GM23338 (cell line): Measurements from ENCODE around the gene HNF1B. TPM values are rescaled to one million over a fixed set of nuclear protein-coding genes. Genes with fewer than 3 reads are reported as not detected.

ENCODE experiments used
- ATAC-seq: fragments of 200-7000 bp; cut with Tn5 transposase; 3 replicates; pipeline ENCODE4 v1.9.1; 2020
- DNase-seq: peaks from one replicate; pipeline ENCODE4 v3.0.0-alpha.2; 2015; ENCODE audit warnings: low spot score
- H2AFZ ChIP-seq: fragments of 200-600 bp; sonication (generic); 2 replicates; pipeline ENCODE4 v1.8.0; 2016; ENCODE audit warnings: antibody characterized with exemption, mild to moderate bottlenecking, moderate library complexity
- H3F3A ChIP-seq: fragments of 200-600 bp; sonication (generic); replicated peaks from 2 replicates; pipeline ENCODE4 v1.8.0; 2017; ENCODE audit warnings: antibody characterized with exemption, mixed run types, low read depth
- H3K27ac ChIP-seq: fragments of 200-600 bp; sonication (generic); 2 replicates; pipeline ENCODE4 v1.6.1; 2016; ENCODE audit warnings: low read depth
- H3K27me3 ChIP-seq: fragments of 200-600 bp; sonication (generic); 2 replicates; pipeline ENCODE4 v1.8.0; 2016; ENCODE audit warnings: mild to moderate bottlenecking, mixed run types, moderate library complexity; ENCODE audit not compliant: insufficient read depth
- H3K36me3 ChIP-seq: fragments of 200-600 bp; sonication (generic); 2 replicates; pipeline ENCODE4 v1.8.0; 2016; ENCODE audit warnings: mild to moderate bottlenecking; ENCODE audit not compliant: insufficient read depth
- H3K4me1 ChIP-seq: fragments of 200-600 bp; sonication (generic); 2 replicates; pipeline ENCODE4 v1.8.0; 2016; ENCODE audit warnings: mild to moderate bottlenecking, moderate library complexity; ENCODE audit not compliant: insufficient read depth
- H3K4me2 ChIP-seq: fragments of 200-600 bp; sonication (generic); 2 replicates; pipeline ENCODE4 v1.7.1; 2017; ENCODE audit warnings: mixed run types
- H3K4me3 ChIP-seq: fragments of 200-600 bp; sonication (generic); 2 replicates; pipeline ENCODE4 v1.6.1; 2016; ENCODE audit warnings: mixed run types
- H3K79me2 ChIP-seq: fragments of 200-600 bp; sonication (generic); replicated peaks from 2 replicates; pipeline ENCODE4 v1.8.0; 2017; ENCODE audit warnings: mild to moderate bottlenecking; ENCODE audit not compliant: insufficient read depth
- H3K9me2 ChIP-seq: fragments of 200-600 bp; sonication (generic); 2 replicates; pipeline ENCODE4 v1.8.0; 2017; ENCODE audit not compliant: insufficient read depth
- H4K20me1 ChIP-seq: fragments of 200-600 bp; sonication (generic); replicated peaks from 2 replicates; pipeline ENCODE4 v1.8.0; 2017; ENCODE audit warnings: mild to moderate bottlenecking; ENCODE audit not compliant: insufficient read depth
- H3K27ac Mint-ChIP-seq: 2 replicates; pipeline ENCODE4 v1.8.0; 2020; ENCODE audit warnings: inconsistent platforms, mild to moderate bottlenecking, moderate library complexity, mixed read lengths
- H3K27me3 Mint-ChIP-seq: 3 replicates; pipeline ENCODE4 v1.8.0; 2022; ENCODE audit warnings: low read depth, mild to moderate bottlenecking, moderate library complexity, mixed read lengths, inconsistent platforms; ENCODE audit not compliant: insufficient read depth, poor library complexity
- H3K36me3 Mint-ChIP-seq: 3 replicates; pipeline ENCODE4 v1.8.0; 2021; ENCODE audit warnings: low read depth, mild to moderate bottlenecking, inconsistent platforms, moderate library complexity, mixed read lengths
- H3K4me1 Mint-ChIP-seq: 3 replicates; pipeline ENCODE4 v1.8.0; 2020; ENCODE audit warnings: mild to moderate bottlenecking, inconsistent platforms, mixed read lengths
- H3K4me3 Mint-ChIP-seq: 3 replicates; pipeline ENCODE4 v1.8.0; 2021; ENCODE audit warnings: moderate library complexity, mild to moderate bottlenecking, inconsistent platforms, mixed read lengths
- H3K9me3 Mint-ChIP-seq: 3 replicates; pipeline ENCODE4 v1.8.0; 2020; ENCODE audit warnings: moderate library complexity, mild to moderate bottlenecking, inconsistent platforms, mixed read lengths
- CREB1 ChIP-seq: fragments of 250-450 bp; sonication (Bioruptor Pico); IDR thresholded peaks from 2 replicates; pipeline ENCODE4 v1.5.0; 2020; ENCODE audit warnings: low read depth, mild to moderate bottlenecking, moderate library complexity
- EZH2 ChIP-seq: fragments of 200-600 bp; sonication (generic); IDR thresholded peaks from one replicate; pipeline ENCODE4 v1.8.0; 2017; ENCODE audit warnings: antibody characterized with exemption, mild to moderate bottlenecking, low read depth; ENCODE audit not compliant: unreplicated experiment
- EZH2phosphoT487 ChIP-seq: fragments of 200-600 bp; sonication (generic); IDR thresholded peaks from one replicate; pipeline ENCODE4 v1.8.1; 2018; ENCODE audit warnings: antibody characterized with exemption; ENCODE audit not compliant: unreplicated experiment
- JUNB ChIP-seq: IDR thresholded peaks from one replicate; pipeline ENCODE4 v1.6.1; 2016; ENCODE audit warnings: antibody characterized with exemption; ENCODE audit not compliant: unreplicated experiment
- NANOG ChIP-seq: IDR thresholded peaks from 2 replicates; pipeline ENCODE4 v1.6.1; 2016; ENCODE audit warnings: antibody characterized with exemption, borderline replicate concordance
- POLR2AphosphoS5 ChIP-seq: IDR thresholded peaks from 2 replicates; pipeline ENCODE4 v1.6.1; 2016; ENCODE audit warnings: antibody characterized with exemption, low read depth
- STAT1 ChIP-seq: IDR thresholded peaks from one replicate; pipeline ENCODE4 v1.6.1; 2016; ENCODE audit warnings: antibody characterized with exemption; ENCODE audit not compliant: unreplicated experiment
- ZNF114 ChIP-seq: fragments of 250-450 bp; sonication (Bioruptor Pico); IDR thresholded peaks from 2 replicates; pipeline ENCODE4 v1.5.0; 2020; ENCODE audit warnings: mild to moderate bottlenecking, moderate library complexity
- ZNF331 ChIP-seq: fragments of 250-450 bp; sonication (Bioruptor Pico); IDR thresholded peaks from 2 replicates; pipeline ENCODE4 v1.5.0; 2020; ENCODE audit warnings: low read depth, mild to moderate bottlenecking, moderate library complexity
- polyA plus RNA-seq: library from polyadenylated mRNA; unstranded; fragments of >200 nt; fragmentation: Nextera tagmentation; extraction: Ambion mirVana; gene quantifications from 2 replicates; pipeline ENCODE4 v1.2.1, GENCODE V29; 2016
- total RNA-seq: library from RNA; depleted of rRNA; stranded (reverse); fragments of >200 nt; shearing (Covaris generic); gene quantifications from 2 replicates; pipeline ENCODE4 v1.2.3, GENCODE V29; 2014
- TF ChIP-seq, protein P1 (sequence below), 2 experiments: fragments of 200-600 bp in 1 of 2; sonication (generic) in 1 of 2; conservative IDR thresholded peaks; 2 replicates each; pipeline versions ENCODE4 v1.5.1 to v1.6.1; 2016 to 2017; ENCODE audit warnings: antibody characterized with exemption in 2 of 2, low read depth in 2 of 2, mild to moderate bottlenecking in 2 of 2, moderate library complexity in 1 of 2
- TF ChIP-seq, protein P2 (sequence below): IDR thresholded peaks from 2 replicates; pipeline ENCODE4 v1.6.1; 2016; ENCODE audit warnings: antibody characterized with exemption
- TF ChIP-seq, protein P3 (sequence below): IDR thresholded peaks from one replicate; pipeline ENCODE4 v1.6.1; 2018; ENCODE audit warnings: antibody characterized with exemption; ENCODE audit not compliant: unreplicated experiment
- TF ChIP-seq, protein P4 (sequence below): fragments of 250-450 bp; sonication (Bioruptor Pico); IDR thresholded peaks from 2 replicates; pipeline ENCODE4 v1.5.0; 2020; ENCODE audit warnings: mild to moderate bottlenecking, moderate library complexity

HNF1B gene
- total and polyA plus RNA-seq, 2 experiments from 2014 or later = 0.07 to 0.19 TPM

DNA sequence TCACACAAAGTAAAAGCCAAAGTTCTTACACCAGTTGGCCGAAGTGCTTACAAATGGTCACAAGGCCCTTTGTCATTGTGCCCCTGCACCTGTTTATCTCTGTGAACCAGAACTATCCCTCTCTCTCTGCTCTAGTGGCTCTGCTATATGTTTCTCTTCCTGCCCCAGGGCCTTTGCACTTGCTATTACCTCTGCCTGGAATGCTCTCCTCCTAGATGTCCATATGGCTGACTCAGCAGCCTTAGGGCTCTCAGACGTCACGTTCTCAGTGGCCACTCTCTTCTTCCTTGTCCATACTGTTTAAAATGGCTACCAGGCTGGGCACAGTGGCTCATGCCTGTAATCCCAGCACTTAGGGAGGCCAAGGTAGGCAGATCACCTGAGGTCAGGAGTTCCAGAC, 62.9 kb downstream of the HNF1B start:
- ATAC-seq (no peak), DNase-seq (no peak)
- Mint-ChIP-seq H3K27me3 (peaks cover under 1% of the 10 kb centered on the region), H3K9me3 (peaks cover 4% of the 10 kb centered on the region; the same call in 2 of the 3 replicates), H3K27ac (no peak overlapping the region), H3K4me3 (no peak overlapping the region), H3K4me1 (no peaks in the 10 kb centered on the region), H3K36me3 (no peaks in the 10 kb centered on the region)
- no peaks in the 10 kb centered on the region for H3F3A ChIP-seq
- H3K4me2 ChIP-seq = no peak overlapping the region
- H2AFZ ChIP-seq = no peak overlapping the region
- H3K9me2 ChIP-seq = no peaks in the 10 kb centered on the region
- no peaks in the 10 kb centered on the region for H3K79me2 ChIP-seq
- H3K27ac ChIP-seq = no peak overlapping the region
- H3K4me3 ChIP-seq = no peak overlapping the region
- no peaks in the 10 kb centered on the region for H4K20me1 ChIP-seq
- H3K36me3 ChIP-seq = no peaks in the 10 kb centered on the region
- no peaks in the 10 kb centered on the region for H3K4me1 ChIP-seq
- TF ChIP-seq EZH2 = no peak
- TF ChIP-seq, protein P1, sequence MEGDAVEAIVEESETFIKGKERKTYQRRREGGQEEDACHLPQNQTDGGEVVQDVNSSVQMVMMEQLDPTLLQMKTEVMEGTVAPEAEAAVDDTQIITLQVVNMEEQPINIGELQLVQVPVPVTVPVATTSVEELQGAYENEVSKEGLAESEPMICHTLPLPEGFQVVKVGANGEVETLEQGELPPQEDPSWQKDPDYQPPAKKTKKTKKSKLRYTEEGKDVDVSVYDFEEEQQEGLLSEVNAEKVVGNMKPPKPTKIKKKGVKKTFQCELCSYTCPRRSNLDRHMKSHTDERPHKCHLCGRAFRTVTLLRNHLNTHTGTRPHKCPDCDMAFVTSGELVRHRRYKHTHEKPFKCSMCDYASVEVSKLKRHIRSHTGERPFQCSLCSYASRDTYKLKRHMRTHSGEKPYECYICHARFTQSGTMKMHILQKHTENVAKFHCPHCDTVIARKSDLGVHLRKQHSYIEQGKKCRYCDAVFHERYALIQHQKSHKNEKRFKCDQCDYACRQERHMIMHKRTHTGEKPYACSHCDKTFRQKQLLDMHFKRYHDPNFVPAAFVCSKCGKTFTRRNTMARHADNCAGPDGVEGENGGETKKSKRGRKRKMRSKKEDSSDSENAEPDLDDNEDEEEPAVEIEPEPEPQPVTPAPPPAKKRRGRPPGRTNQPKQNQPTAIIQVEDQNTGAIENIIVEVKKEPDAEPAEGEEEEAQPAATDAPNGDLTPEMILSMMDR (conservative IDR thresholded peaks at IDR 0.05; ENCODE audit: low read depth in 2 of 2) = no peak
- no peak for TF ChIP-seq STAT1
- TF ChIP-seq, protein P2, sequence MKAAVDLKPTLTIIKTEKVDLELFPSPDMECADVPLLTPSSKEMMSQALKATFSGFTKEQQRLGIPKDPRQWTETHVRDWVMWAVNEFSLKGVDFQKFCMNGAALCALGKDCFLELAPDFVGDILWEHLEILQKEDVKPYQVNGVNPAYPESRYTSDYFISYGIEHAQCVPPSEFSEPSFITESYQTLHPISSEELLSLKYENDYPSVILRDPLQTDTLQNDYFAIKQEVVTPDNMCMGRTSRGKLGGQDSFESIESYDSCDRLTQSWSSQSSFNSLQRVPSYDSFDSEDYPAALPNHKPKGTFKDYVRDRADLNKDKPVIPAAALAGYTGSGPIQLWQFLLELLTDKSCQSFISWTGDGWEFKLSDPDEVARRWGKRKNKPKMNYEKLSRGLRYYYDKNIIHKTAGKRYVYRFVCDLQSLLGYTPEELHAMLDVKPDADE = no peak
- TF ChIP-seq EZH2phosphoT487 = no peak
- no peak for TF ChIP-seq NANOG
- TF ChIP-seq CREB1 (CRISPR knock-in tag) = no peak
- TF ChIP-seq, protein P3, sequence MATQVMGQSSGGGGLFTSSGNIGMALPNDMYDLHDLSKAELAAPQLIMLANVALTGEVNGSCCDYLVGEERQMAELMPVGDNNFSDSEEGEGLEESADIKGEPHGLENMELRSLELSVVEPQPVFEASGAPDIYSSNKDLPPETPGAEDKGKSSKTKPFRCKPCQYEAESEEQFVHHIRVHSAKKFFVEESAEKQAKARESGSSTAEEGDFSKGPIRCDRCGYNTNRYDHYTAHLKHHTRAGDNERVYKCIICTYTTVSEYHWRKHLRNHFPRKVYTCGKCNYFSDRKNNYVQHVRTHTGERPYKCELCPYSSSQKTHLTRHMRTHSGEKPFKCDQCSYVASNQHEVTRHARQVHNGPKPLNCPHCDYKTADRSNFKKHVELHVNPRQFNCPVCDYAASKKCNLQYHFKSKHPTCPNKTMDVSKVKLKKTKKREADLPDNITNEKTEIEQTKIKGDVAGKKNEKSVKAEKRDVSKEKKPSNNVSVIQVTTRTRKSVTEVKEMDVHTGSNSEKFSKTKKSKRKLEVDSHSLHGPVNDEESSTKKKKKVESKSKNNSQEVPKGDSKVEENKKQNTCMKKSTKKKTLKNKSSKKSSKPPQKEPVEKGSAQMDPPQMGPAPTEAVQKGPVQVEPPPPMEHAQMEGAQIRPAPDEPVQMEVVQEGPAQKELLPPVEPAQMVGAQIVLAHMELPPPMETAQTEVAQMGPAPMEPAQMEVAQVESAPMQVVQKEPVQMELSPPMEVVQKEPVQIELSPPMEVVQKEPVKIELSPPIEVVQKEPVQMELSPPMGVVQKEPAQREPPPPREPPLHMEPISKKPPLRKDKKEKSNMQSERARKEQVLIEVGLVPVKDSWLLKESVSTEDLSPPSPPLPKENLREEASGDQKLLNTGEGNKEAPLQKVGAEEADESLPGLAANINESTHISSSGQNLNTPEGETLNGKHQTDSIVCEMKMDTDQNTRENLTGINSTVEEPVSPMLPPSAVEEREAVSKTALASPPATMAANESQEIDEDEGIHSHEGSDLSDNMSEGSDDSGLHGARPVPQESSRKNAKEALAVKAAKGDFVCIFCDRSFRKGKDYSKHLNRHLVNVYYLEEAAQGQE = no peak
- no peak for TF ChIP-seq JUNB
- TF ChIP-seq, protein P4, sequence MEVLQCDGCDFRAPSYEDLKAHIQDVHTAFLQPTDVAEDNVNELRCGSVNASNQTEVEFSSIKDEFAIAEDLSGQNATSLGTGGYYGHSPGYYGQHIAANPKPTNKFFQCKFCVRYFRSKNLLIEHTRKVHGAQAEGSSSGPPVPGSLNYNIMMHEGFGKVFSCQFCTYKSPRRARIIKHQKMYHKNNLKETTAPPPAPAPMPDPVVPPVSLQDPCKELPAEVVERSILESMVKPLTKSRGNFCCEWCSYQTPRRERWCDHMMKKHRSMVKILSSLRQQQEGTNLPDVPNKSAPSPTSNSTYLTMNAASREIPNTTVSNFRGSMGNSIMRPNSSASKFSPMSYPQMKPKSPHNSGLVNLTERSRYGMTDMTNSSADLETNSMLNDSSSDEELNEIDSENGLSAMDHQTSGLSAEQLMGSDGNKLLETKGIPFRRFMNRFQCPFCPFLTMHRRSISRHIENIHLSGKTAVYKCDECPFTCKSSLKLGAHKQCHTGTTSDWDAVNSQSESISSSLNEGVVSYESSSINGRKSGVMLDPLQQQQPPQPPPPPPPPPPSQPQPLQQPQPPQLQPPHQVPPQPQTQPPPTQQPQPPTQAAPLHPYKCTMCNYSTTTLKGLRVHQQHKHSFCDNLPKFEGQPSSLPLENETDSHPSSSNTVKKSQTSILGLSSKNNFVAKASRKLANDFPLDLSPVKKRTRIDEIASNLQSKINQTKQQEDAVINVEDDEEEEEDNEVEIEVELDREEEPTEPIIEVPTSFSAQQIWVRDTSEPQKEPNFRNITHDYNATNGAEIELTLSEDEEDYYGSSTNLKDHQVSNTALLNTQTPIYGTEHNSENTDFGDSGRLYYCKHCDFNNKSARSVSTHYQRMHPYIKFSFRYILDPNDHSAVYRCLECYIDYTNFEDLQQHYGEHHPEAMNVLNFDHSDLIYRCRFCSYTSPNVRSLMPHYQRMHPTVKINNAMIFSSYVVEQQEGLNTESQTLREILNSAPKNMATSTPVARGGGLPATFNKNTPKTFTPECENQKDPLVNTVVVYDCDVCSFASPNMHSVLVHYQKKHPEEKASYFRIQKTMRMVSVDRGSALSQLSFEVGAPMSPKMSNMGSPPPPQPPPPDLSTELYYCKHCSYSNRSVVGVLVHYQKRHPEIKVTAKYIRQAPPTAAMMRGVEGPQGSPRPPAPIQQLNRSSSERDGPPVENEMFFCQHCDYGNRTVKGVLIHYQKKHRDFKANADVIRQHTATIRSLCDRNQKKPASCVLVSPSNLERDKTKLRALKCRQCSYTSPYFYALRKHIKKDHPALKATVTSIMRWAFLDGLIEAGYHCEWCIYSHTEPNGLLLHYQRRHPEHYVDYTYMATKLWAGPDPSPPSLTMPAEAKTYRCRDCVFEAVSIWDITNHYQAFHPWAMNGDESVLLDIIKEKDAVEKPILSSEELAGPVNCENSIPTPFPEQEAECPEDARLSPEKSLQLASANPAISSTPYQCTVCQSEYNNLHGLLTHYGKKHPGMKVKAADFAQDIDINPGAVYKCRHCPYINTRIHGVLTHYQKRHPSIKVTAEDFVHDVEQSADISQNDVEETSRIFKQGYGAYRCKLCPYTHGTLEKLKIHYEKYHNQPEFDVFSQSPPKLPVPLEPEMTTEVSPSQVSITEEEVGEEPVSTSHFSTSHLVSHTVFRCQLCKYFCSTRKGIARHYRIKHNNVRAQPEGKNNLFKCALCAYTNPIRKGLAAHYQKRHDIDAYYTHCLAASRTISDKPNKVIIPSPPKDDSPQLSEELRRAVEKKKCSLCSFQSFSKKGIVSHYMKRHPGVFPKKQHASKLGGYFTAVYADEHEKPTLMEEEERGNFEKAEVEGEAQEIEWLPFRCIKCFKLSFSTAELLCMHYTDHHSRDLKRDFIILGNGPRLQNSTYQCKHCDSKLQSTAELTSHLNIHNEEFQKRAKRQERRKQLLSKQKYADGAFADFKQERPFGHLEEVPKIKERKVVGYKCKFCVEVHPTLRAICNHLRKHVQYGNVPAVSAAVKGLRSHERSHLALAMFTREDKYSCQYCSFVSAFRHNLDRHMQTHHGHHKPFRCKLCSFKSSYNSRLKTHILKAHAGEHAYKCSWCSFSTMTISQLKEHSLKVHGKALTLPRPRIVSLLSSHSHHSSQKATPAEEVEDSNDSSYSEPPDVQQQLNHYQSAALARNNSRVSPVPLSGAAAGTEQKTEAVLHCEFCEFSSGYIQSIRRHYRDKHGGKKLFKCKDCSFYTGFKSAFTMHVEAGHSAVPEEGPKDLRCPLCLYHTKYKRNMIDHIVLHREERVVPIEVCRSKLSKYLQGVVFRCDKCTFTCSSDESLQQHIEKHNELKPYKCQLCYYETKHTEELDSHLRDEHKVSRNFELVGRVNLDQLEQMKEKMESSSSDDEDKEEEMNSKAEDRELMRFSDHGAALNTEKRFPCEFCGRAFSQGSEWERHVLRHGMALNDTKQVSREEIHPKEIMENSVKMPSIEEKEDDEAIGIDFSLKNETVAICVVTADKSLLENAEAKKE = no peak
- no peak for TF ChIP-seq ZNF331 (CRISPR knock-in tag)
- TF ChIP-seq ZNF114 (CRISPR knock-in tag) = no peak
- no peak for TF ChIP-seq POLR2AphosphoS5
- H3K27me3 ChIP-seq = no peaks in the 10 kb centered on the region
